Esophagus muscularis mucosa (tissue), 4 donors: ENCODE data around the gene SEC22A. TPM values are rescaled to one million over a fixed set of nuclear protein-coding genes. Genes with fewer than 3 reads are reported as not detected.

Experiments
- DNase-seq: peaks from one replicate; pipeline ENCODE4 v3.0.0-alpha.2; 2017; ENCODE audit errors: extremely low spot score
- H3K27ac ChIP-seq, 4 donors: fragments of 200-600 bp; sonication (generic); replicated peaks in 1 of 4; 1 replicate in 3 of 4; 2 replicates in 1 of 4; pipeline ENCODE4 v1.5.1; 2016 to 2019; ENCODE audit warnings: mild to moderate bottlenecking in 1 of 4
- H3K27me3 ChIP-seq, 4 donors: fragments of 200-600 bp; sonication (generic); one replicate each; pipeline versions ENCODE4 v1.5.1 to v1.6.0; 2016 to 2019
- H3K36me3 ChIP-seq, 4 donors: fragments of 200-600 bp; sonication (generic); one replicate each; pipeline ENCODE4 v1.5.1; 2016 to 2019
- H3K4me1 ChIP-seq, 4 donors: fragments of 200-600 bp; sonication (generic); one replicate each; pipeline ENCODE4 v1.5.1; 2016 to 2019
- H3K4me3 ChIP-seq, 4 donors: fragments of 200-600 bp; sonication (generic); 1 replicate in 2 of 4; 2 replicates in 2 of 4; pipeline ENCODE4 v1.5.1; 2016 to 2019; ENCODE audit warnings: mild to moderate bottlenecking in 4 of 4, moderate library complexity in 1 of 4
- H3K9me3 ChIP-seq, 4 donors: fragments of 200-600 bp; sonication (generic); 1 replicate in 3 of 4; 2 replicates in 1 of 4; pipeline ENCODE4 v1.5.1; 2016 to 2019
- EP300 ChIP-seq: sonication (generic); formaldehyde crosslinking; IDR thresholded peaks from one replicate; pipeline ENCODE4 v1.6.1; 2017; ENCODE audit warnings: antibody characterized with exemption
- POLR2A ChIP-seq: fragments of 450-650 bp; IDR thresholded peaks from one replicate; pipeline ENCODE4 v1.6.1; 2017; ENCODE audit warnings: antibody characterized with exemption, moderate library complexity, mild to moderate bottlenecking, low read depth
- POLR2AphosphoS5 ChIP-seq, 2 donors: sonication (generic); formaldehyde crosslinking; IDR thresholded peaks; one replicate each; pipeline ENCODE4 v1.6.1; 2017; ENCODE audit warnings: antibody characterized with exemption in 2 of 2
- WGBS: methylation state at CpG from one replicate; pipeline ENCODE4 v1.1.5; 2018; 5-methylcytosine and 5-hydroxymethylcytosine counted together
- intact Hi-C: fragments of 100-400 bp; cut with DNase I; formaldehyde crosslinking; loops from one replicate; pipeline ENCODE4 v1.15.1; 2023
- total RNA-seq, 4 donors: library from RNA; depleted of rRNA; stranded (reverse); fragments of >200 nt; gene quantifications; one replicate each; pipeline versions ENCODE4 v1.1.0 to v1.2.1, GENCODE V29; 2016
- TF ChIP-seq, protein P1 (sequence below), 3 experiments: fragments of 200-600 bp in 2 of 3; fragments of 450-650 bp in 1 of 3; sonication (generic) in 2 of 3; IDR thresholded peaks; one replicate each; pipeline ENCODE4 v1.5.1; 2017 to 2019; ENCODE audit warnings: antibody characterized with exemption in 3 of 3, mild to moderate bottlenecking in 2 of 3, moderate library complexity in 1 of 3

The SEC22A gene
- total RNA-seq, 4 donors from 2014 or later: 12.0 to 29.9 (median 20.0) TPM

DNA sequence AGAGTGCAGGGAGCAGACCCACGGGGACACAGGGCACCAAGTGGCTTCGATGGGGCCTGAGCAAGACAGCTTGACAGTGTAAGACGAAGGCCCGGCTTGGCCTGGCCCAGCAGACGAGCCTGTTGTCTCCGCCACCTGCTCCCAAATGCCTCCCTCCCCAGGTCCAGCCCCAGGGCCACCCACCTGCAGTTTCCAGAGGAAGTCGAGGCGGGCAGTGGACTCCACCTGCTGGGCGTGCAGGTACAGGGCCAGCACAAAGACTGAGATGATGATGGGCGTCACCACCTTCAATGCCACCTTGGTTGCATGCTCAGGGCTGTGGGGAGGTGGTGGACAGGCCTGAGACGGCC lies 94.1 kb downstream of the SEC22A start:
- H3K36me3 ChIP-seq: peaks cover 46 to 100% (median 75%) of the 10 kb centered on the region in 4 donors
- WGBS: 90% methylated on average over 2 of the region's 11 CpGs
- H3K9me3 ChIP-seq: no peaks in the 10 kb centered on the region

DNA sequence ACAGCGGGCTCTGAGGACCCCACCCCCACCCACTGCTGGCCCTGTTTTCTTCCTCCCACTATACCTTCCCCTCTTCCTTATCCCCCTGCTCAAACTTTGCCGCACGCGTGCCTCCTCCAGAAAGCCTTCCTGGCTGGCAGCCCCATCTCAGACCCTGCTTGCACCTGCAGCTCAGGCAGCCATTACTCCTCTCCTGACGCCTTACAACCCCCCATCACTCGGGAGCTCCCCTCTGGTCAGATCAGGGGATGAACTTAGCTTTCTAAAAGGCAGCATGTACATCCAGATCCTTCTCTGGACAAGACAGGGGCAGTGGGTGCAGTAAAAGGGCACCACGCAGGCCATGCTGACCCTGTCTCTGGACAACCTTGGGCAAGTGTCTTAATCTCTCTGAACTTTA lies 94.5 kb downstream of the SEC22A start:
- Histone ChIP-seq H3K4me3 (no peak overlapping the region), H3K4me1 (peaks cover 0 to 5% (median under 1%) of the 10 kb centered on the region in 4 donors), H3K27me3 (no peaks in the 10 kb centered on the region), H3K27ac (no peak overlapping the region), H3K36me3 (peaks cover 46 to 100% (median 73%) of the 10 kb centered on the region in 4 donors), H3K9me3 (no peaks in the 10 kb centered on the region)
- WGBS: 84% methylated on average over 3 of the region's 7 CpGs
- DNase-seq: no peak
- TF ChIP-seq, protein P1, sequence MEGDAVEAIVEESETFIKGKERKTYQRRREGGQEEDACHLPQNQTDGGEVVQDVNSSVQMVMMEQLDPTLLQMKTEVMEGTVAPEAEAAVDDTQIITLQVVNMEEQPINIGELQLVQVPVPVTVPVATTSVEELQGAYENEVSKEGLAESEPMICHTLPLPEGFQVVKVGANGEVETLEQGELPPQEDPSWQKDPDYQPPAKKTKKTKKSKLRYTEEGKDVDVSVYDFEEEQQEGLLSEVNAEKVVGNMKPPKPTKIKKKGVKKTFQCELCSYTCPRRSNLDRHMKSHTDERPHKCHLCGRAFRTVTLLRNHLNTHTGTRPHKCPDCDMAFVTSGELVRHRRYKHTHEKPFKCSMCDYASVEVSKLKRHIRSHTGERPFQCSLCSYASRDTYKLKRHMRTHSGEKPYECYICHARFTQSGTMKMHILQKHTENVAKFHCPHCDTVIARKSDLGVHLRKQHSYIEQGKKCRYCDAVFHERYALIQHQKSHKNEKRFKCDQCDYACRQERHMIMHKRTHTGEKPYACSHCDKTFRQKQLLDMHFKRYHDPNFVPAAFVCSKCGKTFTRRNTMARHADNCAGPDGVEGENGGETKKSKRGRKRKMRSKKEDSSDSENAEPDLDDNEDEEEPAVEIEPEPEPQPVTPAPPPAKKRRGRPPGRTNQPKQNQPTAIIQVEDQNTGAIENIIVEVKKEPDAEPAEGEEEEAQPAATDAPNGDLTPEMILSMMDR (IDR thresholded peaks at IDR 0.05): no peak
- no peak for TF ChIP-seq POLR2AphosphoS5 (IDR thresholded peaks at IDR 0.05)
- TF ChIP-seq EP300: no peak
- no peak for TF ChIP-seq POLR2A
- intact Hi-C loops: no loop called here

More for the DNA sequence above, 94.1 kb downstream of the SEC22A start:
- Histone ChIP-seq H3K27ac (no peak overlapping the region), H3K4me1 (peaks cover 0 to 8% (median 4%) of the 10 kb centered on the region in 4 donors), H3K4me3 (no peak overlapping the region), H3K27me3 (no peaks in the 10 kb centered on the region)
- intact Hi-C loops: no loop called here
- no peak for TF ChIP-seq POLR2A
- no peak for TF ChIP-seq EP300
- TF ChIP-seq, protein P1 (IDR thresholded peaks at IDR 0.05): no peak
- no peak for TF ChIP-seq POLR2AphosphoS5 (IDR thresholded peaks at IDR 0.05)
- DNase-seq: no peak

DNA sequence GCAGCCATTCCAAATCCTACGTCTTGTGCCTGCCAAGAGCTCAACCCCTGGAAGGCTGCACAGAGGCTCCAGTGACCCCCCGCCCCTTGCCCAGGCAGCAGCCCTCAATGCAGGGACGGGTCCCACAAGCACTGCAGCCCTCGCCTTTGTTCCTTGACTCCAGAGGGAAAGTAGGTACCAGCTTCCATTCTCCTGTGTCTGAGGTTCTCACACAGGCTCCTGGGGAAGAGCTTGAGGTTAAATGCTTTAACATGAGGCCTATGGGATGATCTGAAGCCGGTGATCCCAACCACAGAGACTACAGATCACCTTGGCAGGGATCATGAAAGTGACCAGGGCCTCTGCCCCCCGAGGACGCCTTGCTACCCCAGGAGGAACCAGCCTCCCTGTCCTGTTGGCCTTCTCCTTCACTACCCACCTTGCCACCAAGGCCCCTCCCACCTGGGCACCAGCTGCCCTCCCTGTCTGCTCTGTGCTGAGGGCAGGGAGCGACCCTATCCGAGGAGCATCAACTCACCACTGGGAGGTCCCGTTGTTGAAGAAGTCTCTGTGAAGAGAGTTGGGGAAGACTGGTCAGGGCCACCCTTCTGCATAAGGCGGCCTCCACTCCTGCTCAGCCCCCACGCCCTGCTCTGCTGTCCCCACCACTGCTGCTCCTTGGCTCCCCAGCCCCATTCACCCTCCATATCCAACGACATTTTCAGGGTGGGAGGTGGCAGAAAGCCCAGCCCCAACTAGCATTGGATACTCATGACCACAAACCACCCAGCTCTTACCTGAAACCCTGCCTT lies 95.3 kb downstream of the SEC22A start:
- Histone ChIP-seq H3K27ac (peak overlapping the region in 3 of 4 donors; percentile 0 to 31 (median 5)), H3K27me3 (no peaks in the 10 kb centered on the region), H3K36me3 (peaks cover 44 to 100% (median 74%) of the 10 kb centered on the region in 4 donors), H3K4me1 (peaks cover 0 to 5% (median 0%) of the 10 kb centered on the region in 4 donors), H3K4me3 (no peak overlapping the region), H3K9me3 (no peaks in the 10 kb centered on the region)
- DNase-seq: no peak
- 79% methylated on average over 10 of the region's 13 CpGs for WGBS
- TF ChIP-seq, protein P1 (IDR thresholded peaks at IDR 0.05): no peak
- TF ChIP-seq POLR2AphosphoS5 (IDR thresholded peaks at IDR 0.05) (peak in 1 of 2 donors; percentile 6), POLR2A (no peak), EP300 (no peak)
- intact Hi-C loops: no loop called here

DNA sequence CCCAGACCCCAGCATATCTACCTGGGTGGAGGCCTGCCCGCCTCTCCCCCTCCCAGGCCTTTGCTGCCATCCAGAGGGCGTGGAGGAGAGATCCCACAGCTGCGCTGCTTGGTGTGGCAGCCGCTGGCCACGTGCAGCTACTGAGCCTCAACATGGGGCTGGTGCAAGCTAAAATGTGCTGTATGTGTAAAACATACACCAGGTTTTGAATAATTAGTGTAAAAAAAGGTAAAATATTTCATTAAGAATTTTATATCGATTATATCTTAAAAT lies 95.8 kb downstream of the SEC22A start:
- intact Hi-C loops: no loop called here
- peak overlapping the region in 2 of 4 donors; percentile 0 to 31 for H3K27ac ChIP-seq
- peaks cover 40 to 100% (median 76%) of the 10 kb centered on the region in 4 donors for H3K36me3 ChIP-seq
- DNase-seq: no peak
- no peaks in the 10 kb centered on the region for H3K27me3 ChIP-seq
- peaks cover 0 to 5% (median 0%) of the 10 kb centered on the region in 4 donors for H3K4me1 ChIP-seq
- 86% methylated on average over 6 of the region's 6 CpGs for WGBS
- H3K4me3 ChIP-seq: no peak overlapping the region
- no peaks in the 10 kb centered on the region for H3K9me3 ChIP-seq
- TF ChIP-seq EP300 (no peak), POLR2A (no peak), POLR2AphosphoS5 (IDR thresholded peaks at IDR 0.05) (no peak)
- TF ChIP-seq, protein P1 (IDR thresholded peaks at IDR 0.05): no peak
